Renal pelvis (tissue), 12 donors: ENCODE data around the gene TSKS. TPM values are rescaled to one million over a fixed set of nuclear protein-coding genes. Genes with fewer than 3 reads are reported as not detected.

Source experiments
- DNase-seq: peaks from one replicate; pipeline ENCODE4 v3.0.0-alpha.2; 2013
- long read RNA-seq, 16 experiments: transcript quantifications; one replicate each; lab custom pipeline, GENCODE V29; 2026
- polyA plus RNA-seq, 3 donors: library from polyadenylated mRNA; unstranded; fragments of 120-200 nt; gene quantifications; one replicate each; pipeline ENCODE4 v1.2.1, GENCODE V29; 2013; ENCODE audit not compliant: insufficient read length in 3 of 3

TSKS gene, protein sequence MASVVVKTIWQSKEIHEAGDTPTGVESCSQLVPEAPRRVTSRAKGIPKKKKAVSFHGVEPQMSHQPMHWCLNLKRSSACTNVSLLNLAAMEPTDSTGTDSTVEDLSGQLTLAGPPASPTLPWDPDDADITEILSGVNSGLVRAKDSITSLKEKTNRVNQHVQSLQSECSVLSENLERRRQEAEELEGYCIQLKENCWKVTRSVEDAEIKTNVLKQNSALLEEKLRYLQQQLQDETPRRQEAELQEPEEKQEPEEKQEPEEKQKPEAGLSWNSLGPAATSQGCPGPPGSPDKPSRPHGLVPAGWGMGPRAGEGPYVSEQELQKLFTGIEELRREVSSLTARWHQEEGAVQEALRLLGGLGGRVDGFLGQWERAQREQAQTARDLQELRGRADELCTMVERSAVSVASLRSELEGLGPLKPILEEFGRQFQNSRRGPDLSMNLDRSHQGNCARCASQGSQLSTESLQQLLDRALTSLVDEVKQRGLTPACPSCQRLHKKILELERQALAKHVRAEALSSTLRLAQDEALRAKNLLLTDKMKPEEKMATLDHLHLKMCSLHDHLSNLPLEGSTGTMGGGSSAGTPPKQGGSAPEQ
- polyA plus RNA-seq = under 1 TPM in 2 of 3 donors, not detected in 1; 0.06 to 0.16 TPM
- long read RNA-seq, donor 1 = 0 reads
- long read RNA-seq, donor 2 = 0 reads
- long read RNA-seq, donor 3 = 0 reads
- long read RNA-seq, donor 4 = 0 reads
- long read RNA-seq, donor 5 = 0 reads
- long read RNA-seq, donor 6, partial matches to known transcripts = 146 of 155 reads
- long read RNA-seq, donor 6, other reads (novel, unspliced or antisense) = 9 of 155 reads
- long read RNA-seq, donor 7 = 0 reads
- long read RNA-seq, donor 8 = 0 reads
- long read RNA-seq, donor 9 = 0 reads
- long read RNA-seq, donor 10 = 0 reads
- long read RNA-seq, donor 11 = 0 reads
- long read RNA-seq, donor 12 = 0 reads
- long read RNA-seq, donor 13 = 0 reads
- long read RNA-seq, donor 14 = 0 reads
- long read RNA-seq, donor 15, partial matches to known transcripts = 123 of 128 reads
- long read RNA-seq, donor 15, other reads (novel, unspliced or antisense) = 5 of 128 reads
- long read RNA-seq, donor 16 = 0 reads

- DNase-seq = no peak
These were observed at the start of gene TSKS for GRCh38 chr19:49763230-49763629. Gene TSKS (minus strand): TSS chr19:49763306. CDS start chr19:49763247, 59 bp downstream.

DNA sequence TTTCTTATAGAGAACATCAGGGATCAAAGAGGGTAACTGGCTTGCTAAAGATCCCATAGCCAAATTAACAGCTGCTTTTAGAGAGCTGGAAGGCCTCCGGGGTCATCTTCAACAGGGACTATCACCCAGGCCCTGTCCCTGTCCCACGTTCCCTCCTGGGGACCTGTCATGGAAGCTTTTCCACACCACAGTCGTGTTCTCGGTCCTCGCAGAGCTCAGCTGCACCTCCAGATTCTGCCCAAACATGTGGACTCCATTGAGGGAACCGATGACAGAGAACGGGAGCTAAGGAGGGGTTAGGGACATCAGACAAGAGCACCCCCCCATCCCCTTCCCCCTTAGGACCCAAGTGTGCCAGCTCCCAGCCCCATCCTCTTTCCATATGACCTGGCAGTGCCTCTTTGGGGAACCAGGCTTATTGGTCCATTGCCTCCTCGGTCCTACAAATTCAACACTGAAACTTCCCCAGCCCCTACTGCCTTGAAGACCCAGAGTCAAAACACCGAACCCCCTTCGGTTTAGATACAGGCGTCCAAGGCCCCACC lies 49.4 kb upstream of the TSKS start:
- no peak for DNase-seq

DNA sequence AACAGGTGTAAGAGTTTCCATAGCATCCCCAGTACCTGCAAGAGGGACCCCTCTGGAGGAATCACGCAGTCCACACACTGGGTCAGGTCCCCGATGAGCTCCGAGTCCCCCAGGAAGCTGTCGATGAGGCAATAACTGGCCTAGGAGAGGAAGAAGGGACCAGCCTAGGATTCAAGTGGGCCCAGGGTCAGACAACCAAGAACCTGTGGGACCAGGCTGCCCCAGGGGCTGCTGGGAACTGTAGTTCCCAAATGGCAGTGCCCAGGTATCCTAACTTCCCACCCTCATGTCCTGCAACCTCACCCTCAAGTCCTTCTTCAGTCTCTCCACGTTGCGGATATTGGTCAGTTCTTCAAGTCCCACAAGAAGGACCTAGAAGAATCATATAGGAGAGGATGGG lies 48.2 kb upstream of the TSKS start:
- DNase-seq = no peak

- DNase-seq = no peak
These were observed 46.9 kb upstream of the TSKS start for GRCh38 chr19:49809941-49810389.

DNA sequence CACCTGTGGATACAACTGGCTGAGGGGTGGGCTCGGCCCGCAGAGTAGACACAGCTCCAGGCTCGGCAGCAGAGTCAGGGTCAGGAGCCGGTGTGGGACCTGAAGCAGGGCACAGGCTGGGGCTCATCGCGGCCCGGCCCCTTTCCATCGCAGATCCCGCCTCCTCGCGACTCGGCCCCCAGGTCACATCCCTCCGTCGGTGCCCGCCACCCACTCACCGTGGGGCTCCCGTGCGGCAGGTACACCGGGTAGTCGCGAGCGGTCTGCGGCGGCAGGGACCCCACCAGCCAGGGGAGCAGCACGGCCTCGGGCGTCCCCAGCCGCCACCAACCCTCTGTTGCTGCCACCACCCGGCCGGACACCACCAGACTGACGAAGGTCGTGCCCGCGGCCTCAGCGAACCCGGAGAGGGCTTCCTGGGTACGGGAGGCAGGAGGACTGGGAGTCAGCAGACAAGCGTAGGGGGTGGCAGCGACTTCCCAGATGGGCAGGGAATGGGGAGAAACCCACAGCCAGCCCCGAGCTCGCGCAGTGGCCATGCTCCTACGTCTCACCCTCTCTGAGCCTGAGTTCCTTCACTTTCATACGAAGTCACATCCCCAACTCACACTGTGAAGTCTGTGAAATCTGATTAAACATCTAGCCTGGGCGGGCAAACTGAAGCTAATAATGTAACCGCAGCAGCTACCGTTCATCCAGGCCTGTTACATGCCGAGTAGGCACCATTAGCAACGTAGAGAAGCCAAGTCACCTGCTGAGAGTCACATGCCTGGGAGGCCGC lies 46.2 kb upstream of the TSKS start:
- DNase-seq = no peak

GRCh38 chr19:49808711-49809159 lies 45.6 kb upstream of the TSKS start:
- DNase-seq = peak; percentile 91

DNA sequence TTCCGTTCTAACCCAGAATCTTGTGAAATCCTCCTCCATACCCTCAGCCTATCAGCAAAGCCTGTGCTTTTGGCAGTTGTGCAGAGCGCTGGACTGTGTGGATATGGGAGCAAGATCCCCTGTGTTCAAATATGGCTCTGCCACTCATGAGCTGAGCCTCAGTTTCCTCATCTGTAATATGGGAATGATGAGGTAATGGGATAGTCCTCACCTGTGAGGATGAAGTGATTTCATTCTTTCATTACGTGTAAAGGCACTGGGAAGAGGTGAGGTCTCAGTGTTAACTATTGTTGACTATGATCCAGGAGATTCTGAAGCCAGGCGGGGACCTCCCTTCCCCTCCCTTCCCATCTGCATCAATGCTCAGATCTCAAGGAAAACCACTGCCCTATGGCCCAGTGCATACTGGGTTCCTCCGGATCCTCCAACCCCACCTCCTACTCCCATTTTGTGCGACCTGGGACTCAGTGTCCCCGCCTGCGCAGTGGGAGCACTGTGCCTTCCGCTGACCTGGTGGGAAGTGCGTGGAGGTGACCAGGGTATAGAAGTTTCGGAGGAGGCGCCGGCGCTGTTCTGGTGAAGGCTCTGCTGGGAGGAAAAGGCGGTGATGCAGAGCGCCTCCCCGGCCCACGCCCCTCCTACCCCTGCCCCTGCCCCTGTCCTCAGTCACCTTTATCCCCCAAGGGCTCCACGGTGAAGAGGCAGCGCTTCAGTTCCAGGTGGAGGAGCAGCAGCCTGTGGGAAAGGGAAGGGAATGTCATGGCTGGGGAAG lies 45.0 kb upstream of the TSKS start:
- no peak for DNase-seq

DNA sequence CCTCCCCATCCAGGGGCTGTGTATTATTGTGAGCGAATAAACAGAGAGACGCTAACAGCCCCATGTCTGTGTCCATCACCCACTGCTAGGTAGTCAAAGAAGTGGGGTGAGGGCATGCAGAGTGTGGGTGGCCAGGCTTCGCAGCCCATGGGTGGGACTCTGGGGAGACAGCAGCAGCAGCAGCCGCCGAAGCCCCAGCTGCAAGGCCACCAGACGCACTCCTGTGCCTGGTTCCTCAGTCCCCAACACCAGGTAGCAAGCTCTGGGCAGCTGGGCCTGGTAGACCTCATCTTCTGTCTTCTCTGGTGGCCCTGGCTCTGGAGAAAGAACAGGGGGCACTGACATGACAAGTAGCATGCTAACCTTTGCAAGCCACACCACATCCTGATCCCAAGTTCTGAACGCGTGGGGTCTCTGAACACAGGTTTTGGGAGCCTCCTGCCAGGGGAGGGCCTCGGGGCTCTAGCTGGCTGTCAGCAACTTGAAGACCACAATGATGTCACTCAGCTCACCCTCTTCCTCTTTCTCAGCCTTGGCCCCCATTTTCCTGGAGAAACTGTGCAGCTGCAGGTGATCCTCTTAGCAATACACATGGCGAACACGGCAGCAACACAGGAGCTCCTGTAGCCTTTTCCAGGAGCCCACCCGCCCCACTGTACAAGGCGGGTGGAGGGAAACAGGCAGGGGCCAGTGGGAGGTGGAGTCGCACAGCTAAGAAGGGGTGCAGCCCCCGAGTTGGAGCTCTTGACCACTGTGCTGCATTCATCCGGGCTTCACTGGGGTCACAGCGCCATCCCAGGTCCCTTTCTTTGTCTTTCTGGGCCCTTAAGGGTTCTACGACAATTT lies 44.2 kb upstream of the TSKS start:
- no peak for DNase-seq

- DNase-seq = no peak
These were observed 43.5 kb upstream of the TSKS start for GRCh38 chr19:49806620-49806959.

GRCh38 chr19:49805822-49806619 lies 42.9 kb upstream of the TSKS start:
- DNase-seq = no peak

- DNase-seq = no peak
These were observed 40.4 kb upstream of the TSKS start for GRCh38 chr19:49803529-49803856.

GRCh38 chr19:49802836-49803528 lies 39.9 kb upstream of the TSKS start:
- DNase-seq = no peak

GRCh38 chr19:49801966-49802661 lies 39.0 kb upstream of the TSKS start:
- peak; percentile 92 for DNase-seq

GRCh38 chr19:49801401-49801888 lies 38.3 kb upstream of the TSKS start:
- DNase-seq = no peak

DNA sequence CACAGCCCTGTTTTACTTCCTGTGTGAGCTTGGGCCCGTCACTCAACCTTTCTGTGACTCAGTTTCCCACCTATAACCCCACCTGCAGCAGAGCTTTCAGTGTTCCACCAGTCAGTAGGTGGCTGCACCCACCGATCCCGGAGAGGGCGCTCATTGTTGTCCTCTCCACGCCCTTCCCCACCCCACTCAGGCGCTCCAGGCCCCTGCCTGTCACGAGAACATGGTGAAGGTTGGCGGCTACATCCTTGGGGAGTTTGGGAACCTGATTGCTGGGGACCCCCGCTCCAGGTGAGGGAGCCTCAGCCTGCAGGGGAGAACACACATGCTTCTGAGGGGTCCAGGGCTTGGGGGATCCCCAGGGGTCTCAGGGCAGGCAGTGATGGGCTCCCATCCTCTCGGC lies 37.7 kb upstream of the TSKS start:
- no peak for DNase-seq

GRCh38 chr19:49799798-49800376 lies 36.8 kb upstream of the TSKS start:
- no peak for DNase-seq

- DNase-seq = no peak
These were observed 36.2 kb upstream of the TSKS start for GRCh38 chr19:49799271-49799797.
